ENCODE measurements around the gene FHL3. TPM values are rescaled to one million over a fixed set of nuclear protein-coding genes. Genes with fewer than 3 reads are reported as not detected.

Gene FHL3
- polyA plus RNA-seq, 2 of the 4 experiments (the other 2 are of a cell fraction): 1.4 to 5.4 TPM

DNA sequence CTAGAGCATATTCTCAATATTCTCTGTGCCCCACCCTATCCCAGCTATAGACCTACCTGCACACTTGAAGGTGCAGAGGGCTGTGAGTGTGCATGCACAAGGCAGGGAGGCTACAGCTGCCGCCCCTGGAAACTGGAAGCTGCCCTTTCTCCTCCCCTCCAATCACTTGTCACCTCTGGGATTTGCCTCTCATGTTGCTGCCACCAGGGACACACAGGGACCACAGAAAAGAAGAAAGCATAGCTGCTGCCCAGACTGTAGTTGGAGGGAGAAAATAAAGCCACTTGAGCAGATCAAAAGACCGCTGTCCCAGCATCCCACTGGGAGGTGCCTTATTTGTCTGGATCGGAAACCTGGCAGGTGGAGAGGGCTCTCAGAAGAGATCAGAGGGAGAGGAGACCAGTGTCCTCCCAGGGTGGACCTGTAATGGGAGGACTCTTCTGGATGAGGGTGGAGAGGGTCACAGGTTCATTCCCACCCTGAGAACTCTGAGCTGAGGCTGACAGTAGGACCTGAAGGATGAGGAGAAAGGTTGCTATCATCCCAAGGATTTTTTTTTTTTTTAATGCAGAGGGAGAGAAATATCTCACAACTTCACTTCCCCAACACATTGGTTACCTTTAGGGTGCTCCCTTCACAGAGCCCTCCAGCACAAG is 50.9 kb downstream of the FHL3 start:
- ChIA-PET CTCF (interaction anchor here (0.7 kb wide), 1 partner anchor 13 kb away, joined by 4 read pairs; no protein-coding TSS in a partner anchor), POLR2A (no interaction called here)
- Histone ChIP-seq H3K27ac (no peak overlapping the region), H3K4me3 (no peak overlapping the region), H3K4me1 (0 out of 3 replicates have a peak, but pooled peaks cover 4% of the 10 kb centered on the region), H3K9me3 (no peaks in the 10 kb centered on the region), H3K4me2 (no peak overlapping the region)
- peak; percentile 40 to 47; a peak in 3 of 6 replicates for ATAC-seq
- WGBS (ENCODE audit: missing lambda C conversion rate): 91% methylated on average over 3 of the region's 3 CpGs
- no peak for TF ChIP-seq ZSCAN20 (CRISPR knock-in tag; IDR thresholded peaks at IDR 0.05)
- no peak for TF ChIP-seq SMC3 (IDR thresholded peaks at IDR 0.05)
- TF ChIP-seq RCOR1 (IDR thresholded peaks at IDR 0.05; ENCODE audit: low read depth, low read length): no peak
- no peak for TF ChIP-seq EP300 (IDR thresholded peaks at IDR 0.05)
- TF ChIP-seq, protein P1, sequence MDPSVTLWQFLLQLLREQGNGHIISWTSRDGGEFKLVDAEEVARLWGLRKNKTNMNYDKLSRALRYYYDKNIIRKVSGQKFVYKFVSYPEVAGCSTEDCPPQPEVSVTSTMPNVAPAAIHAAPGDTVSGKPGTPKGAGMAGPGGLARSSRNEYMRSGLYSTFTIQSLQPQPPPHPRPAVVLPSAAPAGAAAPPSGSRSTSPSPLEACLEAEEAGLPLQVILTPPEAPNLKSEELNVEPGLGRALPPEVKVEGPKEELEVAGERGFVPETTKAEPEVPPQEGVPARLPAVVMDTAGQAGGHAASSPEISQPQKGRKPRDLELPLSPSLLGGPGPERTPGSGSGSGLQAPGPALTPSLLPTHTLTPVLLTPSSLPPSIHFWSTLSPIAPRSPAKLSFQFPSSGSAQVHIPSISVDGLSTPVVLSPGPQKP (IDR thresholded peaks at IDR 0.05; ENCODE audit: low read depth, low read length): no peak
- TF ChIP-seq CTCF (IDR thresholded peaks at IDR 0.05): no peak
- TF ChIP-seq RFX5 (IDR thresholded peaks at IDR 0.05): no peak
- TF ChIP-seq PHF8 (IDR thresholded peaks at IDR 0.05; ENCODE audit: borderline replicate concordance, low read depth): no peak
- TF ChIP-seq TP53 (CRISPR knock-in tag; IDR thresholded peaks at IDR 0.05): no peak
- TF ChIP-seq CBX2 (IDR thresholded peaks at IDR 0.05; ENCODE audit: borderline replicate concordance, low read depth): no peak
- no peak for FAIRE-seq
- no peak for DNase-seq (ENCODE audit: low read depth in 1 of 2, low spot score in 1 of 2)

- CTCF ChIA-PET: no interaction called here
- H3K4me1 ChIP-seq: no peaks in the 10 kb centered on the region
- no peak overlapping the region for H3K4me3 ChIP-seq
- no peak for ATAC-seq
- H3K9me3 ChIP-seq: no peaks in the 10 kb centered on the region
- POLR2A ChIA-PET: no interaction called here
- H3K4me2 ChIP-seq: no peak overlapping the region
- no peak for FAIRE-seq
- WGBS (ENCODE audit: missing lambda C conversion rate): 58% methylated on average over 3 of the region's 3 CpGs
- no peak for TF ChIP-seq PBX3 (IDR thresholded peaks at IDR 0.05)
- no peak for TF ChIP-seq KDM5A (IDR thresholded peaks at IDR 0.05)
- TF ChIP-seq FOXS1 (CRISPR knock-in tag; IDR thresholded peaks at IDR 0.05): no peak
- TF ChIP-seq, protein P2, sequence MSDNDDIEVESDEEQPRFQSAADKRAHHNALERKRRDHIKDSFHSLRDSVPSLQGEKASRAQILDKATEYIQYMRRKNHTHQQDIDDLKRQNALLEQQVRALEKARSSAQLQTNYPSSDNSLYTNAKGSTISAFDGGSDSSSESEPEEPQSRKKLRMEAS (IDR thresholded peaks at IDR 0.05): no peak
- no peak for TF ChIP-seq HOXB5 (CRISPR knock-in tag; IDR thresholded peaks at IDR 0.05)
- TF ChIP-seq CTCF (IDR thresholded peaks at IDR 0.05): no peak
- no peak for TF ChIP-seq ZC3H11A (IDR thresholded peaks at IDR 0.05)
- no peak for TF ChIP-seq HEYL (CRISPR knock-in tag; IDR thresholded peaks at IDR 0.05)
- H3K27ac ChIP-seq: no peak overlapping the region
- no peak for DNase-seq (ENCODE audit: low read depth in 1 of 2, low spot score in 1 of 2)
These were observed 52.6 kb downstream of the FHL3 start for GRCh38 chr1:37952738-37953137.
